Neuron (in vitro differentiated cells): ENCODE data around the gene CNTN4.

Experiments used
- H2AFZ ChIP-seq: one replicate; pipeline ENCODE4 v1.6.1; 2013; ENCODE audit warnings: low read depth, mild to moderate bottlenecking, inconsistent platforms, low read length, moderate library complexity
- H3K27me3 ChIP-seq: one replicate; pipeline ENCODE4 v1.6.1; 2013; ENCODE audit warnings: low read length; ENCODE audit not compliant: insufficient read depth
- H3K36me3 ChIP-seq: one replicate; pipeline ENCODE4 v1.6.1; 2013; ENCODE audit warnings: low read length; ENCODE audit not compliant: insufficient read depth
- H3K4me1 ChIP-seq: one replicate; pipeline ENCODE4 v1.6.1; 2013; ENCODE audit warnings: low read length; ENCODE audit not compliant: insufficient read depth
- H3K4me3 ChIP-seq: 2 replicates; pipeline ENCODE4 v1.5.1; 2013; ENCODE audit warnings: mild to moderate bottlenecking, low read length, moderate library complexity
- H3K9me3 ChIP-seq: one replicate; pipeline ENCODE4 v1.6.1; 2013; ENCODE audit warnings: low read length

CNTN4 gene

GRCh38 chr3:2628117-2628516 lies 529.5 kb downstream of the CNTN4 start:
- no peak overlapping the region for H2AFZ ChIP-seq
- H3K4me1 ChIP-seq, result no peaks in the 10 kb centered on the region
- H3K27me3 ChIP-seq, result no peaks in the 10 kb centered on the region
- H3K4me3 ChIP-seq, result no peak overlapping the region
- H3K36me3 ChIP-seq, result no peaks in the 10 kb centered on the region
- no peaks in the 10 kb centered on the region for H3K9me3 ChIP-seq

- no peaks in the 10 kb centered on the region for H3K9me3 ChIP-seq
Observed at GRCh38 chr3:2635511-2635910, 536.8 kb downstream of the CNTN4 start.

GRCh38 chr3:2643606-2644005 lies 544.9 kb downstream of the CNTN4 start:
- H3K4me3 ChIP-seq, result no peak overlapping the region
- no peaks in the 10 kb centered on the region for H3K4me1 ChIP-seq
- H3K36me3 ChIP-seq, result no peaks in the 10 kb centered on the region
- peaks cover 5% of the 10 kb centered on the region for H3K27me3 ChIP-seq
- H3K9me3 ChIP-seq, result no peaks in the 10 kb centered on the region
- H2AFZ ChIP-seq, result no peak overlapping the region

More at GRCh38 chr3:2635511-2635910, 536.8 kb downstream of the CNTN4 start:
- H3K27me3 ChIP-seq, result no peaks in the 10 kb centered on the region
- peaks cover 2% of the 10 kb centered on the region for H3K4me1 ChIP-seq
- H3K4me3 ChIP-seq, result no peak overlapping the region
- no peaks in the 10 kb centered on the region for H3K36me3 ChIP-seq
- no peak overlapping the region for H2AFZ ChIP-seq

DNA sequence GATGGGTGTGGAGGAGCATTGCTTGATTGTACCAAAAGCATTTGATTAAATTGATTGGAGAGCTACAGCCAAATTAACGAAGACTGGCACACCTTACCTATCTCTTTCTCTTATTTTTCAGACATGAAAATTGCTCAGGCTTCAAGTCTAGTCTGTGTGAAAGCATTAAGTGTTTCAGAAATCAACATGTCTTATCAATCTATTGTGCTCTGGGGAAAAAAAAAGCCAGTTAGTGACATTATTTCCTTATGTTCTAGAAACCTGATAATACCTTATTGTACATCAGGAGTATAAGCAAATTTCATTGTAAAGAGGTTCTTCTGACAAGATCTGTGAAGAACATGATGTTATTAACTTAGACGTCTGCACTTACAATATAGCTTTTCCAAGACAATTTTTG lies 546.3 kb downstream of the CNTN4 start:
- Histone ChIP-seq H3K36me3 (no peaks in the 10 kb centered on the region), H3K4me1 (no peaks in the 10 kb centered on the region), H3K4me3 (no peak overlapping the region), H3K27me3 (peaks cover 5% of the 10 kb centered on the region), H3K9me3 (peaks cover 3% of the 10 kb centered on the region), H2AFZ (no peak overlapping the region)

- Histone ChIP-seq H3K27me3 (no peaks in the 10 kb centered on the region), H3K4me1 (peaks cover 2% of the 10 kb centered on the region), H3K36me3 (no peaks in the 10 kb centered on the region), H3K4me3 (no peak overlapping the region), H3K9me3 (peaks cover 3% of the 10 kb centered on the region), H2AFZ (no peak overlapping the region)
Observed at GRCh38 chr3:2650746-2651145, 552.1 kb downstream of the CNTN4 start.

- Histone ChIP-seq H3K27me3 (no peaks in the 10 kb centered on the region), H3K4me1 (peaks cover 2% of the 10 kb centered on the region), H3K36me3 (no peaks in the 10 kb centered on the region), H2AFZ (no peak overlapping the region), H3K4me3 (no peak overlapping the region), H3K9me3 (peaks cover 3% of the 10 kb centered on the region)
Observed at GRCh38 chr3:2652386-2652785, 553.7 kb downstream of the CNTN4 start.

GRCh38 chr3:2653706-2654105 lies 555.0 kb downstream of the CNTN4 start:
- Histone ChIP-seq H3K27me3 (no peaks in the 10 kb centered on the region), H3K36me3 (no peaks in the 10 kb centered on the region), H3K4me1 (peaks cover 2% of the 10 kb centered on the region), H3K9me3 (peaks cover 3% of the 10 kb centered on the region), H3K4me3 (no peak overlapping the region), H2AFZ (no peak overlapping the region)

GRCh38 chr3:2655229-2655701 lies 556.6 kb downstream of the CNTN4 start:
- Histone ChIP-seq H3K9me3 (no peaks in the 10 kb centered on the region), H3K4me1 (peaks cover 2% of the 10 kb centered on the region), H2AFZ (no peak overlapping the region), H3K4me3 (no peak overlapping the region), H3K27me3 (no peaks in the 10 kb centered on the region), H3K36me3 (no peaks in the 10 kb centered on the region)

- Histone ChIP-seq H3K36me3 (no peaks in the 10 kb centered on the region), H3K4me3 (no peak overlapping the region), H3K4me1 (peaks cover 2% of the 10 kb centered on the region), H2AFZ (no peak overlapping the region), H3K27me3 (no peaks in the 10 kb centered on the region), H3K9me3 (no peaks in the 10 kb centered on the region)
Observed at GRCh38 chr3:2656806-2657777, 558.4 kb downstream of the CNTN4 start.

DNA sequence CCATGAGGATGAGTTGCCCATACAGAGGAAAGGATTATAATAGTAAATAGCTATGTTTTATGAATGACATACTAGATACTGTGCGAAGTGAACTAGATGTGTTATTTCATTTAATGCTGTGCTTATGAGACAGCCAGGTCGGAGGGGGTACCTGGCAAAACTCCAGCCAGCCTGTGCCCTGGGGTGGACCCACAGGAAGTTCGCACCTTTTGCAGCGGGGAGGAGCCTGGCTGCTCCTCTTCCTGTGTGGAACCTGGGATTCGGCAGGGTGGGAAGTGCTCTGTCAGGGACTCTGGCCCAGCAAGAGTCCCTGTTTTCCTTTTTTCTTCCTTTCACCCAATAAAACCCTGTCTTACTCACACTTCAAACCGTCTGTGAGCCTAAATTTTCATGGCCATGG lies 559.3 kb downstream of the CNTN4 start:
- no peak overlapping the region for H2AFZ ChIP-seq
- no peaks in the 10 kb centered on the region for H3K9me3 ChIP-seq
- H3K4me3 ChIP-seq, result no peak overlapping the region

DNA sequence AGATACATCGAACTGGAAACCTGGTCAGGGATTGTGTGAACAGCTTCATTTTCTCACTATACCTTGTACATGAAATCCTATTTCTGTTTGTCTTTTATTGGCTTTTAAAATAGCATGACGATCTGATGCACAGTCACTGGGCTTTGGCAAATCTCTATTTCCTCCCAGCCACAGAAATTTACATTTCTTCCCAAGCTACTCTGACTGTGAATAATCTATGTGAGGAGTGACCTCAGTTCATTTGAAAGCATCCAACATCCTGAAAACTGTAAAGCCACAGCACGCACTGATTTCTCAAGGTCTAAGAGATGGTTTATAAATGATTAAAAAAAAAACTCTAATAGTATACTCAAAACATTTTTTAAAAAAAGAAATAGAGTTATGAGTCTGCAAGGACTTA lies 561.2 kb downstream of the CNTN4 start:
- no peak overlapping the region for H3K4me3 ChIP-seq
- H3K27me3 ChIP-seq, result no peaks in the 10 kb centered on the region
- no peaks in the 10 kb centered on the region for H3K9me3 ChIP-seq
- no peaks in the 10 kb centered on the region for H3K4me1 ChIP-seq
- no peak overlapping the region for H2AFZ ChIP-seq
- H3K36me3 ChIP-seq, result no peaks in the 10 kb centered on the region

More for the DNA sequence above, 559.3 kb downstream of the CNTN4 start:
- Histone ChIP-seq H3K4me1 (peaks cover 2% of the 10 kb centered on the region), H3K36me3 (no peaks in the 10 kb centered on the region), H3K27me3 (no peaks in the 10 kb centered on the region)

DNA sequence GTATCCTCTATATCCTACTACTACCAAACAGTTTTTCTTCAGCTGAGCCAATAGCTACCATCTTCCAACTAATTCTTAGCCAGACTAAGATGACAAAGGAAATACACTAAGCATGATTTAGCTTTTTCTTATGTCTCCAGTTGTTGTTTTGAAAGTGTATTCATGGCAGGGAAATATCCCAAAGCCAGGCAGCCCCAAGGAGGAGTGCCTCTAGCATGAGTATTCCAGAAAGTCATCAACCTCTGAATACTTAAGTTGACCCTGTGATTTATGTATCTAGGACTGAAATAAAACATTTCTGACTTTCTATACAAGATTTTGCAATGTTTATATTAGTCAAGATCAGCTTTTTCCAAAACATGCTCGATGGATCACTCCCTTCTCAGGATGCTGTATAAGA lies 562.4 kb downstream of the CNTN4 start:
- no peaks in the 10 kb centered on the region for H3K27me3 ChIP-seq
- no peak overlapping the region for H2AFZ ChIP-seq
- H3K36me3 ChIP-seq, result no peaks in the 10 kb centered on the region
- no peaks in the 10 kb centered on the region for H3K4me1 ChIP-seq
- no peaks in the 10 kb centered on the region for H3K9me3 ChIP-seq
- H3K4me3 ChIP-seq, result no peak overlapping the region

GRCh38 chr3:2677501-2677900 lies 578.8 kb downstream of the CNTN4 start:
- H3K27me3 ChIP-seq, result no peaks in the 10 kb centered on the region
- H2AFZ ChIP-seq, result no peak overlapping the region
- no peak overlapping the region for H3K4me3 ChIP-seq
- H3K4me1 ChIP-seq, result peaks cover 7% of the 10 kb centered on the region
- H3K36me3 ChIP-seq, result no peaks in the 10 kb centered on the region
- no peaks in the 10 kb centered on the region for H3K9me3 ChIP-seq
